Right kidney (tissue), 1 donor: ENCODE results near the gene LTBP1.

Source experiments
- DNase-seq: peaks from one replicate; pipeline ENCODE4 v3.0.0-alpha.2; 2016

LTBP1 gene

GRCh38 chr2:33081691-33082090 lies 134.9 kb downstream of the LTBP1 start:
- no peak for DNase-seq

- DNase-seq = no peak
Observed at GRCh38 chr2:33083699-33084387, 137.1 kb downstream of the LTBP1 start.

- no peak for DNase-seq
Observed at GRCh38 chr2:33084433-33084832, 137.7 kb downstream of the LTBP1 start.

- DNase-seq = no peak
Observed at GRCh38 chr2:33085646-33086045, 138.9 kb downstream of the LTBP1 start.

GRCh38 chr2:33086400-33087015 lies 139.8 kb downstream of the LTBP1 start:
- no peak for DNase-seq

- no peak for DNase-seq
Observed at GRCh38 chr2:33090553-33091134, 143.9 kb downstream of the LTBP1 start.

- DNase-seq = no peak
Observed at GRCh38 chr2:33091541-33092123, 144.9 kb downstream of the LTBP1 start.

GRCh38 chr2:33093283-33093993 lies 146.7 kb downstream of the LTBP1 start:
- no peak for DNase-seq

GRCh38 chr2:33094303-33094702 lies 147.6 kb downstream of the LTBP1 start:
- no peak for DNase-seq

- DNase-seq = no peak
Observed at GRCh38 chr2:33099989-33100388, 153.2 kb downstream of the LTBP1 start.

GRCh38 chr2:33100921-33101320 lies 154.2 kb downstream of the LTBP1 start:
- no peak for DNase-seq

- no peak for DNase-seq
Observed at GRCh38 chr2:33104052-33104623, 157.4 kb downstream of the LTBP1 start.

GRCh38 chr2:33104726-33105125 lies 158.0 kb downstream of the LTBP1 start:
- DNase-seq = no peak

- no peak for DNase-seq
Observed at GRCh38 chr2:33106115-33106514, 159.4 kb downstream of the LTBP1 start.

GRCh38 chr2:33107690-33108482 lies 161.1 kb downstream of the LTBP1 start:
- DNase-seq = no peak

GRCh38 chr2:33108483-33109443 lies 162.0 kb downstream of the LTBP1 start:
- DNase-seq = no peak

- no peak for DNase-seq
Observed at GRCh38 chr2:33110461-33110860, 163.7 kb downstream of the LTBP1 start.

- DNase-seq = no peak
Observed at GRCh38 chr2:33111002-33111446, 164.3 kb downstream of the LTBP1 start.

- no peak for DNase-seq
Observed at GRCh38 chr2:33115196-33115595, 168.4 kb downstream of the LTBP1 start.

- DNase-seq = no peak
Observed at GRCh38 chr2:33115728-33116127, 169.0 kb downstream of the LTBP1 start.
